ENCODE results near the gene VPREB3. TPM values are rescaled to one million over a fixed set of nuclear protein-coding genes. Genes with fewer than 3 reads are reported as not detected.

Gene VPREB3
- total and polyA plus RNA-seq, 10 of the 15 experiments (the other 5 are each of a cell fraction or from before 2014, with no cell fraction given): 0.75 to 79.5 (median 23.8) TPM

DNA sequence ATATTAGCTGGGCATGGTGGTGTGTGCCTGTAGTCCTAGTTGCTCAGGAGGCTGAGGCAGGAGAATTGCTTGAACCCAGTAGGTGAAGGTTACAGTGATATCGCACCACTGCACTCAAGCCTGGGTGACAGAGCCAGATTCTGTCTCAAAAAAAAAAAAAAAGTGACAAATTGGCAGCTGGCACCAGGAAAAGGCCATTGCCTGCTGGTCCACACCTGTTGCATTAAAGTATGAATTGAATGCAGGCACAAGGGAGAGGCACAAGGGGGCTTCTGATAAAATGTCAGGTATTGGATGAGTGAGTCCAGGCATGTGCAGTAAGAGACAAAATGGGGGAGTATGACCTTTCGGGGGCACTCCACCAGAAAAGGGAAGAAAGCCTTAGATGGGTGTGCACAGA, 31.5 kb downstream of the VPREB3 start:
- WGBS (ENCODE audit: insufficient coverage, insufficient replicate concordance, low lambda C conversion rate, missing lambda C conversion rate): 32% methylated on average over 2 of the region's 2 CpGs
- Histone ChIP-seq H3K79me2 (ENCODE audit: control insufficient read depth, insufficient read depth, low read length) (no peaks in the 10 kb centered on the region), H3K9me3 (replicated peaks; ENCODE audit: control insufficient read depth, insufficient read depth, low read length) (no peaks in the 10 kb centered on the region), H3K9ac (ENCODE audit: control insufficient read depth, insufficient read depth, low read length) (no peak overlapping the region), H2AFZ (ENCODE audit: control insufficient read depth, low read depth, low read length) (no peak overlapping the region), H3K27me3 (replicated peaks in 1 of 2; ENCODE audit: control insufficient read depth in 2 of 2, insufficient read depth in 2 of 2, low read length in 1 of 2) (no peaks in the 10 kb centered on the region), H3K4me1 (ENCODE audit: control insufficient read depth, insufficient read depth, low read length) (no peaks in the 10 kb centered on the region), H3K4me2 (ENCODE audit: control insufficient read depth, insufficient read depth) (no peak overlapping the region), H3K4me3 (no peak overlapping the region), H4K20me1 (ENCODE audit: control insufficient read depth, insufficient read depth) (no peaks in the 10 kb centered on the region), H3K27ac (ENCODE audit: control insufficient read depth, insufficient read depth) (no peak overlapping the region), H3K36me3 (ENCODE audit: control insufficient read depth in 2 of 2, insufficient read depth in 2 of 2, low read length in 1 of 2) (no peaks in the 10 kb centered on the region)
- ChIA-PET CTCF (no interaction called here), SMC1A (ENCODE audit: uncharacterized antibody, unreplicated experiment) (no interaction called here), RAD21 (ENCODE audit: unreplicated experiment) (no interaction called here), POLR2A (no interaction called here)
- FAIRE-seq (no peak), DNase-seq (ENCODE audit: low read depth, low spot score) (no peak), ATAC-seq (no peak)
- intact Hi-C loops (cut with micrococcal nuclease; ENCODE audit: unreplicated experiment) (no loop called here), in situ Hi-C loops (cut with MboI) (no loop called here)
- no TSS peak for BruUV-seq (replicated peaks)
- TF ChIP-seq HSF1 (IDR thresholded peaks at IDR 0.05; ENCODE audit: low read depth, low read length): no peak
- no peak for TF ChIP-seq SIN3A (IDR thresholded peaks at IDR 0.05; ENCODE audit: low read depth, low read length)
- TF ChIP-seq ESRRA (IDR thresholded peaks at IDR 0.05; ENCODE audit: low read length): no peak
- TF ChIP-seq MTA2 (IDR thresholded peaks at IDR 0.05; ENCODE audit: low read depth): no peak
- TF ChIP-seq IRF3 (IDR thresholded peaks at IDR 0.05): no peak
- TF ChIP-seq RELB (IDR thresholded peaks at IDR 0.05; ENCODE audit: low read depth): no peak
- TF ChIP-seq POLR2A (IDR thresholded peaks at IDR 0.05; ENCODE audit: low read depth, low read length): no peak
- no peak for TF ChIP-seq SMC3 (IDR thresholded peaks at IDR 0.05; ENCODE audit: borderline replicate concordance, low read length)
- TF ChIP-seq BRCA1 (IDR thresholded peaks at IDR 0.05; ENCODE audit: low read depth, low read length): no peak
- TF ChIP-seq, protein P1, sequence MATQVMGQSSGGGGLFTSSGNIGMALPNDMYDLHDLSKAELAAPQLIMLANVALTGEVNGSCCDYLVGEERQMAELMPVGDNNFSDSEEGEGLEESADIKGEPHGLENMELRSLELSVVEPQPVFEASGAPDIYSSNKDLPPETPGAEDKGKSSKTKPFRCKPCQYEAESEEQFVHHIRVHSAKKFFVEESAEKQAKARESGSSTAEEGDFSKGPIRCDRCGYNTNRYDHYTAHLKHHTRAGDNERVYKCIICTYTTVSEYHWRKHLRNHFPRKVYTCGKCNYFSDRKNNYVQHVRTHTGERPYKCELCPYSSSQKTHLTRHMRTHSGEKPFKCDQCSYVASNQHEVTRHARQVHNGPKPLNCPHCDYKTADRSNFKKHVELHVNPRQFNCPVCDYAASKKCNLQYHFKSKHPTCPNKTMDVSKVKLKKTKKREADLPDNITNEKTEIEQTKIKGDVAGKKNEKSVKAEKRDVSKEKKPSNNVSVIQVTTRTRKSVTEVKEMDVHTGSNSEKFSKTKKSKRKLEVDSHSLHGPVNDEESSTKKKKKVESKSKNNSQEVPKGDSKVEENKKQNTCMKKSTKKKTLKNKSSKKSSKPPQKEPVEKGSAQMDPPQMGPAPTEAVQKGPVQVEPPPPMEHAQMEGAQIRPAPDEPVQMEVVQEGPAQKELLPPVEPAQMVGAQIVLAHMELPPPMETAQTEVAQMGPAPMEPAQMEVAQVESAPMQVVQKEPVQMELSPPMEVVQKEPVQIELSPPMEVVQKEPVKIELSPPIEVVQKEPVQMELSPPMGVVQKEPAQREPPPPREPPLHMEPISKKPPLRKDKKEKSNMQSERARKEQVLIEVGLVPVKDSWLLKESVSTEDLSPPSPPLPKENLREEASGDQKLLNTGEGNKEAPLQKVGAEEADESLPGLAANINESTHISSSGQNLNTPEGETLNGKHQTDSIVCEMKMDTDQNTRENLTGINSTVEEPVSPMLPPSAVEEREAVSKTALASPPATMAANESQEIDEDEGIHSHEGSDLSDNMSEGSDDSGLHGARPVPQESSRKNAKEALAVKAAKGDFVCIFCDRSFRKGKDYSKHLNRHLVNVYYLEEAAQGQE (IDR thresholded peaks at IDR 0.05; ENCODE audit: low read depth, low read length): no peak
- TF ChIP-seq ATF3 (IDR thresholded peaks at IDR 0.05; ENCODE audit: borderline replicate concordance, extremely low read depth, low read depth, low read length): no peak
- no peak for TF ChIP-seq KAT2A (conservative IDR thresholded peaks at IDR 0.05; ENCODE audit: control insufficient read depth, low read depth, low read length)
- no peak for TF ChIP-seq JUND (IDR thresholded peaks at IDR 0.05; ENCODE audit: low read depth, low read length)
- no peak for TF ChIP-seq KDM1A (IDR thresholded peaks at IDR 0.05; ENCODE audit: borderline replicate concordance)

Measured in GM12878 (cell line).